HG03135 (cell line): Measurements from ENCODE around the gene ZNF821.
"Not testable (repeated sequence)": the region's sequence is repeated elsewhere in the genome, so short reads cannot be mapped to it uniquely, and the experiment has no call there.

Source experiments
- ATAC-seq: cut with Tn5 transposase; IDR thresholded peaks from one replicate; pipeline ENCODE4 v1.9.1; 2021; ENCODE audit warnings: mild to moderate bottlenecking, moderate library complexity; ENCODE audit not compliant: unreplicated experiment

Gene ZNF821, protein sequence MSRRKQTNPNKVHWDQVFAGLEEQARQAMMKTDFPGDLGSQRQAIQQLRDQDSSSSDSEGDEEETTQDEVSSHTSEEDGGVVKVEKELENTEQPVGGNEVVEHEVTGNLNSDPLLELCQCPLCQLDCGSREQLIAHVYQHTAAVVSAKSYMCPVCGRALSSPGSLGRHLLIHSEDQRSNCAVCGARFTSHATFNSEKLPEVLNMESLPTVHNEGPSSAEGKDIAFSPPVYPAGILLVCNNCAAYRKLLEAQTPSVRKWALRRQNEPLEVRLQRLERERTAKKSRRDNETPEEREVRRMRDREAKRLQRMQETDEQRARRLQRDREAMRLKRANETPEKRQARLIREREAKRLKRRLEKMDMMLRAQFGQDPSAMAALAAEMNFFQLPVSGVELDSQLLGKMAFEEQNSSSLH

DNA sequence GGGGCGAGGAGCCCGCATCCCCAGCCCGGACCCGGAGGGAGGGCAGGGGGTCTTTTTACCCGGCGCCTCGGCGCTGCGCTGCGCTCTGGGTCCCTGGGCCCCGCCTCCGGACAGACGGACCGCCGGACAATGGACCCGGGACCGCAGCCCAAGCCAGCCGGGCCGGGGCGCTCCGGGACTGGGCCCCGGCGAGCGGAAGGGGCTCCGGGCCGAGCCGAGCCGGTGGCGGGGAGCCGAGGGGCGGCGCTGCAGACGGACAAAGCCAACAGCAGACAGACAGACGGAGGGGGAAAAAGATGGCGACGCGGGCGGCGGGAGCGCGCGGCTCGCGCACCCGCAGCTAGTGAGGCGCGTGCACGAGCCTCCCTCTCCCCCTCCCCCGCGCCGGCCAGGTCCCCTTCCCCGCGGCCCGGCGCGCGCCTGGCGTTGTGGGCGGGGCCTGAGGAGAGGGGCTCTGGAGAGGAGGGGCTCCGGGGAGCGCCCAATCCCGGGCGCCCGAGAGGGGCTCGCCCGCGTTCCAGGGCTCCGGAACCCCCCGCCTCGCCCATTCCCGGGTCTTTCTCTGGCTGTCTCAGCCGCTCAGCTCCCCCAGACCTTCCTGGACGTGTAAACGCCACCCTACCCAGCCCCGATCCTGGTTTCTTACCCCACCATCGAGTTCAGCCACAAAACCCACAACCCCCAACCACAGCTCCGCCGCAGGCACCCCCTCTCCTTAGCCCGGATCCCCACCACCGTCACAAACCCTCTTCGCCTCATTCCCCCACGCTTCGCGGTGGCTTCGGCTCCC is at the start of gene ZNF821:
Gene ZNF821 (minus strand): TSS at position 334 of the 790 bp plus-strand sequence. CDS start 4,236 bp downstream, outside the sequence.
- ATAC-seq, result peak; percentile 40

DNA sequence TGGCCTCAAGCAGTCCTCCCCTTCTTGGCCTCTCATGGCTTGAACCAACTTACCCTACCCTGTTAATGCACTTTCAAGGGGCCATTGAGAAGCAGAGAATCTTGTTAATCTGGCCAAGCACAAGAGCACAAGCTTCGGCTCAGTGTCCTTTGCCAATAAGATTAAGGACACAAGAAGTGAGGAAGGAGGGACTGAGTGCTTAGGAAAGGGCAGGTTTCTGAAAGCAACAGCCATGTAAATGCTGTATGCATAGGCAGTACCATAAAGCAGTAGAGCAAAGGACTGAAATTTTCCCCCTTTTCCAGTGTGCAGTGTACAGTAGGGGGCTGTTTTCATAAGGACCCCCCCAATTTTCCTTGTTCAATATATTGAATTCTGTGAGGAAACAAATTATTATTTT is 49.0 kb upstream of the ZNF821 start:
- no peak for ATAC-seq

DNA sequence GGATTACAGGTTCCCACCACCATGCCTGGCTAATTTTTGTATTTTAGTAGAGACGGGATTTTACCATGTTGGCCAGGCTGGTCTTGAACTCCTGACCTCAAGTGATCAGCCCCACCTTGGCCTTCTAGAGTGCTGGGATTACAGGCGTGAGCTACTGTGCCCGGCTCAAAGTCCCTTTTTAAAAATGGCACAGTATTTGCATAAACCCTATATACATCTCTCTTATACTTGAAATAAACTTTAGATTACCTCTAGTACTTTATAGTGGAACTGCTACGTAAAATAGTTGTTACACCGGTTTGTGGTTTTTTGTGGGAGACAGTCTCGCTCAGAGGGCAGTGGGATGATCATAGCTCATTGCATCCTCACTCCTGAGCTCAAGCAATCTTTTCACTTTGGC is 47.6 kb upstream of the ZNF821 start:
- ATAC-seq, result no peak

DNA sequence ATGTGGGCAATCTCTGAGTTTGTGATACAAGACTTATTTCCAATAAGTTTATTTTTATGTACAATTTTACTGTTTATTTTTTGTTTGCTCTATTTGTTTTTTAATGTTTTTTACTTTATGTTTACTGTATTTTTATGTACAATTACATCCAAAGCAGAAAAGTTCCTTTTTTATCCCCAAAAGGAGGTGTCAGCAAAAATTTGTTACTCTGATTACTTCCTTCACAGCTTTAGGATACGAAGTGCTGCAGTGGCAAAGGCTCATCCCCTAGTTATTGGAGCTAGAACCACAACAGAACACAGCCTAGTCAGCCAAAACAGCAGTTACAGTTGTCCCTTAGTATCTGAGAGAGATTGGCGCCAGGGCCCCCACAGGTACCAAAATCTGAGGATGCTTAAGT is 47.0 kb upstream of the ZNF821 start:
- no peak for ATAC-seq

DNA sequence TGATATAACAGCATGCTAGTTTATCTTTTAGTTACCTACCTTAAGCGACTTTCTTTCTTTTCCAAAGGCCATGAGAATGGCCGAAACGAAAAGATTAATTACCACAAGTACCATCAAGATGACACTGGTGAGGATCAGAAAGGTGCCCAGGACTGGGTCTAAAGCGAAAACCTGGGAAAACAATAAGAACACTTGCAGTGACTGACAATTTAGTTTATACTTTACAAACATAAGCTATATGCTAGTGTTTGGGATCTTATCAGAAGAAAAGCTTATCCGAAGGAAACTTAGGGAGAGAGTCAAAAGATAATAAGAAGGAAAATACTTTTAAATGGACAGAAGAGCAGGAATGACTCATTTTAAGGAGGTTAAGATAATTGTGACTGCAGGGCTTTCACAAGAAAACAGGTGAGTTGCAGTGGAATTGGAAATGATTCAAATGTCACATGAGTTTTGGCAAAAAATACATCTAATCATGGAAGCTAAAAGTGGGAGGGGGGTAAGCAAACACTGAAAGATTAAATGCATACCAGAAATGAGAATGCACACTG is 46.1 kb upstream of the ZNF821 start:
- ATAC-seq, result no peak

DNA sequence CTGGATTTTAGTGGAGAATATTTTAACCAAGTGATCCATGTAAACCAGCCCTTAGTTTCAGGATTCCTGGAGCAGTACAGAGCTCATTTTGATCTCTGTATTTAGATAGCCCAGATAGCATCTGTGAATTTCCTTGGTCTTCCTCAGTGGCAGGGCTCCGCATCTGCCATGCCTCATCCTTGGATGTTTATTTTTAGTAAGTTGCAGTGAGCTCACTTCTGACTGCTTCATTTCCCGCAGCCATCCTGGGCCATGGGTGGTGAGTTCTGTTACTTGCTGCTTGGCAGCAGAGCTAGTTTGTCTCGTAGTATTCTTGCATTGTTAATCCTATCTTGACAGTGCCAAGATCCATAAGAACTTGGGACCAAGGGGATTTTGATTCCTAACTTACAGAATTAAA is 45.1 kb upstream of the ZNF821 start:
- ATAC-seq, result no peak

DNA sequence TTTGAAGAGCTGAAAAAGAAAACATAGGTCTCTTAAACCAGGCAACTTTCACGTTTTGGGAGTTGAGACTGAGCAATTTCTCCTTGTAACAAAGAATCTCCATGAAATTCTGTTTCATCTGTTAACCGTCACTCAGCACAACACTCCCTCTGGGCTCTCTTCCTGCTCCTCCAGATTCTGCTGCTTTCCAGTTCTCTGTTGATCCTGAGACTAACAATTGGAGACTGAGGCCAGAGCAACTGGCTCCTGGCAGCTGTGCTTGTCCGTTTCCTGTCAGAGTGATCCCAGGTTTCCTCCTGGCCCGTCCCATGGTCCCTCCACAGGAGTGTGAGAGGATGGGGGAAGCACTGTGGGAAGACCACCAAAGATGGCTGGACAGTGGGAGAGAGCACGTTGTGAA is 43.8 kb upstream of the ZNF821 start:
- ATAC-seq, result no peak

DNA sequence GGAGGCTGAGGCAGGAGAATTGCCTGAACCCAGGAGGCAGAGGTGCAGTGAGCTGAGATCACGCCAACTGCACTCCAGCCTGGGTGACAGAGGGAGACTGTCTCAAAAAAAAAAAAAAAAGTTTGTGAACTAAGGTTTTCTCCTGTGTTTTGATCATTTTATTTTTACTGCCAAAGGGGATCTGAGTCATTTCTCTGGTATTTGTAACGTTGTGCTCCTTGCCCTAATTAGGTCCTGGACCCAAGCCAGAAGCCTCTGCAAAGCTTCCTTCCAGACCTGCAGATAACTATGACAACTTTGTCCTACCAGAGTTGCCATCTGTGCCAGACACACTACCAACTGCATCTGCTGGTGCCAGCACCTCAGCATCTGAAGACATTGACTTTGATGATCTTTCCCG is 43.4 kb upstream of the ZNF821 start:
- ATAC-seq, result no peak

DNA sequence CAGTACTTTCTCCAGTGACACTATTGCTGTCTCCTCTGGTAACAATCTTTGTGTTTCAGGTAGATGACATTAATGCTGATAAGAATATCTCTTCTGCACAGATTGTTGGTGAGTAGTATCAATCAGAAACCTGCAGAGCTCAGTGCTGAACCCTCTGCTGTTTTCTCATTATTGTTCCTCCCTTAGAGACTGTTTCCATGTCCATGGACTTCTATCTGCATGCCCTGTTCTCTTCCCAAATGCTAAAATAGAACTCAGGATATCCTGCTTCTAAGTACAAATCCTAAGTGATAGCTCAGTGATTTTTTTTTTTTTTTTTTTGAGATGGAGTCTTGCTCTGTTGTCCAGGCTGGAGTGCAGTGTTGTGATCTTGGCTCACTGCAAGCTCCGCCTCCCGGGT is 40.7 kb upstream of the ZNF821 start:
- no peak for ATAC-seq

DNA sequence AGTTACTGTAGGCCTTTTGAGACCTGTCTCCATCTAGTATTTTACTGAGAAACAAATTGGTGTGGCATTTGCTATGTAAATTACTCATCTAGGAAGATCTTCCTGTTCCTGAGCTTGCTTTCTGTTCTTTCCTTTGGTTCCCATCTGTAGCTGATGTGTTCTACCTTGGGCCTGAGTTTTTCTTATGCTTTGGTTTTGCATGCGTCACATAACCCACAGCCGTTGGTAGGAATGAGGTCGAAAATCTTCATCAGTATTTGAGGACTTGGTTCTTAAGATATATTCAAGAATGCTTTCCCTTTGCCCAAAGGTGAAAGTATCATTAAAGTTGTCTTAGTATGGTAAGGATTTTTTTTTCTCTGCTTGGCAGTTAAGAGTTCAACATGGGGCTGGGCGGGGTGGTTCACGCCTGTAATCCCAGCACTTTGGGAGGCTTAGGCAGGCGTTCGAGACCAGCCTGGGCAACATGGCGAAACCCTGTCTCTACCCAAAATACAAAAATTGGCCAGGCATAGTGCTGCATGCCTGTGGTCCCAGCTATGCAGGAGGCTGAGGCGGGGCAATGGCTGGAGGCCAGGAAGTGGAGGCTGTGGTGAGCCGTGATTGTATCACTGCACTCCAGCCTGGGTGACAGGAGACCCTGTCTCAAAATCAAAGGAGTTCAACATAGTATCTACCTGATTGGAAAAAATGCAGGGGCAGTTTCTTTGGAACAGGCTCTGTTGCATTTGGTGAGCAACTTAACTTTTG is 40.1 kb upstream of the ZNF821 start:
- ATAC-seq, result no peak

DNA sequence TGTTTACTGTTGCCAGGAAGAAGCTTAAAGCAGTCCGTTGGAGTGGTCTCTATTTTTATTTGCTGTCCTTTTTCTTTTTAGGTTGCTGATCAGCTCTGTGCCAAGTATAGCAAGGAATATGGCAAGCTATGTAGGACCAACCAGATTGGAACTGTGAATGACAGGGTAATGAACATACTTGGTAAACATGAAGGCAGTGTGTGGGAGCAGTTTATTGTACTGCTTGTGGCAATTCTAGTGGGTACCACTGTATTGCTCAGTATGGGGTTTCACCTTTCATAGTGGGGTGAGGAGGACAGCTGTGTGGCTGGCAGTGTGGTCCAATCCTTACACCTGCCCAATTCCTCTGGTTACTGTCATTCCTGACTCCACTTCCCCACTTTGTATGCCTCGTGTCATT is 36.7 kb upstream of the ZNF821 start:
- no peak for ATAC-seq

DNA sequence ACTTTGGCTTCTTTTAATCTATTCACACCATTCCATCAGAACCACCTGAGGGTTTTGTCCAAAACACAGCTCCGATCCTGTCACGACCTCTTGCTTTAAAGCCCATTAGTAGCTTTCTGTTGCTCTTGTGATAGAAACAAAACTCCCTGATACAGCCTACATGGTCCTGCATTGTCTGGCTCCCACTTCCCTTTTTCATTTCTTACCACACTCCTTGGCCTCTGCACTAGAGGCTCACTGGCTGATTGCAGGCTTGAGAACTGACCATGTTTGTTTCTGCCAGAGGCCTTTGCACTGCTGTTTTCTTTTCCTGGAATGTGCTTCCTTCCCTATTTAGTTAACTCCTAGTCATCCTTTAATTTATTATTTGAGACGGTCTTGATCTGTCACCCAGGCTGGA is 35.1 kb upstream of the ZNF821 start:
- ATAC-seq, result peak; percentile 77

DNA sequence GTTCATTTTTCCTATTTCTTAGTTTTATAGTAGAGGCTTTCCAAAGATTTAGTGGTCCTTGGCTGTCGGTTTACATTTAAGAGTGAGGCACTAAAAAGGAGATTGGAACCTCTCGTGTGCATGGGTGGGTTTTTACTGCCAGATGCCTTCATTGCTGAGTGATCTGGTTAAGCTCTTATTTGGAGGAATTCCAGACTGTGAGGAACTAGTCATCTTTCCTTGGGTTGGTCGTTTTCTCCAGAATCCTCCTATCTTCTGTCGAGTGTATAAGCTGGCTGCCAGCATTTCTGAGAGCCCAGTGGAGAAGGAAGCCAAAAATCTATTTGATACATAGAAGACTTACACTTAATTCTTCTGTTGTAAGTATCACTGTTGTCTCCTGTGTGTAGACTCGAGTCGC is 33.9 kb upstream of the ZNF821 start:
- ATAC-seq, result no peak

DNA sequence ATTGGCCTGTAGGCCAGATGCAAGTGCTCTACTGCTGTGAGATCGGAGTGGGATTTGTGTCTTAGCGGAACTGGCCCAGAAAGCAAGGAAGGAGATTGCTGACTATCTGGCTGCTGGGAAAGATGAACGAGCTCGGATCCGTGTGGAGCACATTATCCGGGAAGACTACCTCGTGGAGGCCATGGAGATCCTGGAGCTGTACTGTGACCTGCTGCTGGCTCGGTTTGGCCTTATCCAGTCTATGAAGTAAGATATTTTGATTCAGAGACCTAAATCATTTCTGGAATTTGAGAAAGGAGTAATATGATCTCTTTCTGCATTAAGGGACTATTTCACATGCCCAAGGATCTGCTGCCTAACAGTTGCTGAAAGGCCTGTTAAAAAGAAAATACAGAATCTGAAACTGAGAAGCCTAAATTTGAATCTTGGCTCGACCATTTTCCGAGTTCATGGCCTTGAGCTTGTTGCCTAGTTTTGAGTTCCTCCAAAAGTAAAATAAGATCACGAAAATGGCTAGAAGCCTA is 32.5 kb upstream of the ZNF821 start:
- no peak for ATAC-seq

DNA sequence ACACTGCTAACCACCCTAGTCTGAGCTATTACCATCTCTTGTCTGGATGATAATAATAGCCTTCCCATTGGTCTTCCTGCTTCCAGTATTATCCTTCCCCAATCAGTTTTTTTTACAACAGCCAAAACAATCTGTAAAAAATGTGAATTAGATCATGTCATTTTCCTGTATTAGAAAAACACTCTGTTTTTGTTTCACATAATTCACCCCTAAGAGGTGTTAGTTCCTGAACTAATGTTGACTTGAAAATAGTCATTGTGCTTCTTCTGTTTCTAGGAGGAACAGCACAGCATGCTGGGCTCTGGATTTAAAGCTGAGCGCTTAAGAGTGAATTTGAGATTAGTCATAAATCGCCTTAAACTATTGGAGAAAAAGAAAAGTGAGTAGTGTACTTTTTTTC is 31.4 kb upstream of the ZNF821 start:
- ATAC-seq, result no peak

DNA sequence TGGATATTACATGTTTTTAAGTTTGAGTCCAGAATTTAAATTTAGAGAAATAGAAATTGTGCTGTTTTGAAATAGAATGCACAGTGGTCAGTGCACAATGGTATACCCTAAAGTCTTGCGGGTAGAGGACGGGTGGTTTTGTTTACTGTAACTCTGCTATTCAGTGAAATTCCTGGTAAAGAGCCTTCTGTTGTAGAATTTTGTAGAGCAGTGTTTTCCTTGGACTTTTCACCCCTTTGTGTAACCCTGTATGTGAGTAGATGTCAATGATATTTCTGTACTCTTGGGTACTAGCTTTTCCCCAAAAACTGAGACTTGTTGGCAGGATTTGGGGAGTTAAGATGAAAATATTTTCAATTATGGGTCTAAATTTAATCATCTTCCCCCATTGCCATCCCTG is 30.8 kb upstream of the ZNF821 start:
- ATAC-seq, result no peak

DNA sequence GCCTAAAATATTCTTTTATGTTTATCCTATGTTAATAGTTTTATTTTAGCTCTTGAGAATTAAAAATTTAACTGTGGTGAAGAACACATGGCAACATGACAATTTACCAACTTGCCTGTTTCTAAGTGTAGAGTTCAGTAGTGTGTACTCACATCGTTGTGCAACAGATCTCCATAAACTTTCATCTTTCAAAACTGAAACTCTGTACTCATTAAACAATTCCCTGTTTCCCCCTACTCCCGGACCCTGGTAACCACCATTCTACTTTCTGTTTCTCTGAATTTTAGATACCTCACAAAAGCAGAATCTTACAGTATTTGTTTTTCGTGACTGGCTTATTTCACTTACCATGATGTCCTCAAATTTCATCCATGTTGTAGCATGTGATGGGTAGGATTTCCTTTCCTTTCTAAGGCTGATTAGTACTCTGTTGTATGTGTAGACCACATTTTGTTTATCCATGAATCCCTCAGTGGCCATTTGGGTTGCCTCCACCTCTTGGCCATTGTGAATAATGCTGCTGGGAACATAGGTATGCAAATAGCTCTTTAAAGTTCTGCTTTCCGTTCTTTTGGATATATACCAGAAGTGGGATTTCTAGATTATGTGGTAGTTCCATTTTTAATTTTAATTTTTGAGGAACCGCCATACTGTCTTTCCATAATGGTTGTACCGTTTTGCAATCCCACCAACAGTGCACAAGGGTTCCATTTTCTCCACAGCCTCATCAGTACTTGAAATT is 28.7 kb upstream of the ZNF821 start:
- ATAC-seq, result no peak

DNA sequence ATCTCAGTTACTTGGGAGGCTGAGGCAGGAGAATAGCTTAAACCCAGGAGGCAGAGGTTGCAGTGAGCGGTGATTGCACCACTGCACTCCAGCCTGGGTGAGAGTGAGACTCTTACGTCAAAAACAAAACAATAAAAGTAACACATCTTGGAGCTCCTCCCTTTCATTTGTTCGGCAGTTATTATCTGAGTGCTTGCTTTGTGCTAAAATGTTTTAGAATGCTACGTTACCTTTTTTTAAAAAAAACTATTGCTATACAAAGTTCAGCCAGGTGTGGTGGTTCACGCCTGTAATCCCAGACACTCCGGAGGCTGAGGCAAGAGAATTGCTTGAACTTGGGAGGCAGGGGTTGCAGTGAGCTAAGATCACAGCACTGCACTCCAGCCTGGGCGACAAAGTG is 27.1 kb upstream of the ZNF821 start:
- no peak for ATAC-seq

DNA sequence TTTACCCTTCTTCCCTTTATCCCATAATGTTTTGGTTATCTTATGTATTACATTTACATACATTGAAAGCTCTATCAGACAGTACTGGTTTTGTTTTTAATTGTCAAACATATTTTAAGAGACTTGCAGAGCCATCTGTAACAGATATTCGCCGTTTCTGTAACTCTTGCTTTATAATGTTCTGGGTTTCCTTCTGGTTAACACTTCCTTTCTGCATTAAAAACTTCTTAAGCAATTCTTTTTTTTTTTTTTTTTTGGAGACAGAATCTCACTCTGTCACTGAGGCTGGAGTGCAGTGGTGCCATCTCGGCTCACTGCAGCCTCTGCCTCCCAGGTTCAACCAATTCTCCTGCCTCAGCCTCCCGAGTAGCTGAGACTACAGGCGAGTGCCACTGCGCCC is 21.8 kb upstream of the ZNF821 start:
- not testable (repeated sequence) for ATAC-seq

DNA sequence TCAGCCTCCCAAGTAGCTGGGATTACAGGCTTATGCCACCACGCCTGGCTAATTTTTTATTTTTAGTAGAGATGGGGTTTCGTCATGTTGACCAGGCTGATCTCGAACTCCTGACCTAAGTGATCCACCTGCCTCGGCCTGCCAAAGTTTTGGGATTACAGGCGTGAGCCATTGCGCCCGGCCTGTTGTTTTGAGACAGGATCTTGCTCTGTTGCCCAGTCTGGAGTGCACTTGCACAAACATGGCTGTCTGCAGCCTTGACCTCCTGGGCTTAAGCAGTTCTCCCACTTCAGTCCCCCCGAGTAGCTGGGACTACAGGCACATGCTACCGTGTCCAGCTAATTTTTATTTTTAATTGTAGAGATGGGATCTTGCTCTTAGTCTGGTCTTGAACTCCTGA is 20.3 kb upstream of the ZNF821 start:
- no peak for ATAC-seq
